ENCODE data around the gene ARSB.

ARSB gene

GRCh38 chr5:78793907-78794662 is 191.0 kb downstream of the ARSB start:
- no peak overlapping the region for H3K27ac ChIP-seq
- TF ChIP-seq CTCF (IDR thresholded peaks at IDR 0.05) (no peak), ZFX (IDR thresholded peaks at IDR 0.05; ENCODE audit: borderline replicate concordance) (no peak)

- no peak overlapping the region for H3K27ac ChIP-seq
- no peak for TF ChIP-seq CTCF (IDR thresholded peaks at IDR 0.05)
- TF ChIP-seq ZFX (IDR thresholded peaks at IDR 0.05; ENCODE audit: borderline replicate concordance), result no peak
Measured at GRCh38 chr5:78792345-78793055, 192.6 kb downstream of the ARSB start.

- no peak for TF ChIP-seq CTCF (IDR thresholded peaks at IDR 0.05)
- no peak for TF ChIP-seq ZFX (IDR thresholded peaks at IDR 0.05; ENCODE audit: borderline replicate concordance)
- H3K27ac ChIP-seq, result no peak overlapping the region
Measured at GRCh38 chr5:78791501-78792100, 193.5 kb downstream of the ARSB start.

GRCh38 chr5:78787783-78788182 is 197.3 kb downstream of the ARSB start:
- TF ChIP-seq ZFX (IDR thresholded peaks at IDR 0.05; ENCODE audit: borderline replicate concordance), result no peak
- no peak for TF ChIP-seq CTCF (IDR thresholded peaks at IDR 0.05)
- H3K27ac ChIP-seq, result no peak overlapping the region

GRCh38 chr5:78785454-78785853 is 199.7 kb downstream of the ARSB start:
- no peak overlapping the region for H3K27ac ChIP-seq
- no peak for TF ChIP-seq ZFX (IDR thresholded peaks at IDR 0.05; ENCODE audit: borderline replicate concordance)
- TF ChIP-seq CTCF (IDR thresholded peaks at IDR 0.05), result no peak

- TF ChIP-seq CTCF (IDR thresholded peaks at IDR 0.05) (no peak), ZFX (IDR thresholded peaks at IDR 0.05; ENCODE audit: borderline replicate concordance) (no peak)
- H3K27ac ChIP-seq, result no peak overlapping the region
Measured at GRCh38 chr5:78783434-78784130, 201.5 kb downstream of the ARSB start.

Measured in 22Rv1 (cell line).